ENCODE results near the gene GREB1. TPM values are rescaled to one million over a fixed set of nuclear protein-coding genes. Genes with fewer than 3 reads are reported as not detected.

Gene GREB1
- total and polyA plus RNA-seq, 12 donors, result 2.2 to 26.2 (median 3.7) TPM

- H3K4me3 ChIP-seq, result no peak overlapping the region
- no peaks in the 10 kb centered on the region for H3K27me3 ChIP-seq
- TF ChIP-seq POLR2A (IDR thresholded peaks at IDR 0.05), result no peak
- H3K4me1 ChIP-seq (replicated peaks in 1 of 2), result no peaks in the 10 kb centered on the region
- no peaks in the 10 kb centered on the region for H3K9me3 ChIP-seq (replicated peaks in 1 of 3)
- DNase-seq, result no peak
- peak overlapping the region in 1 of 5 donors; percentile 1 for H3K27ac ChIP-seq
- no peaks in the 10 kb centered on the region for H3K36me3 ChIP-seq (replicated peaks in 1 of 2)
- intact Hi-C loops (cut with DNase I), result no loop called here
- WGBS, 4 donors, result 76 to 84% (median 78%) methylated on average over 7 of the region's 7 CpGs
Measured at GRCh38 chr2:11602563-11603204, 68.8 kb downstream of the GREB1 start.

- intact Hi-C loops (cut with DNase I), result no loop called here
- no peak overlapping the region for H3K4me3 ChIP-seq
- H3K36me3 ChIP-seq (replicated peaks in 1 of 2), result no peaks in the 10 kb centered on the region
- H3K27ac ChIP-seq, result no peak overlapping the region
- TF ChIP-seq CTCF (IDR thresholded peaks at IDR 0.05) (no peak), POLR2A (IDR thresholded peaks at IDR 0.05) (no peak)
- H3K9me3 ChIP-seq (replicated peaks in 1 of 3), result no peaks in the 10 kb centered on the region
- WGBS, 4 donors, result 90 to 95% (median 93%) methylated on average over 21 to 38 of the region's 38 CpGs
- DNase-seq, result no peak
- no peaks in the 10 kb centered on the region for H3K4me1 ChIP-seq (replicated peaks in 1 of 2)
- H3K27me3 ChIP-seq, result no peaks in the 10 kb centered on the region
Measured at GRCh38 chr2:11610624-11611242, 76.9 kb downstream of the GREB1 start.

GRCh38 chr2:11611251-11611650, 77.4 kb downstream of the GREB1 start:
- no peak overlapping the region for H3K27ac ChIP-seq
- no peak for DNase-seq
- no peak for TF ChIP-seq CTCF (IDR thresholded peaks at IDR 0.05)
- TF ChIP-seq POLR2A (IDR thresholded peaks at IDR 0.05), result no peak
- intact Hi-C loops (cut with DNase I), result no loop called here
- WGBS, 4 donors, result 90 to 95% (median 91%) methylated on average over 5 of the region's 5 CpGs
- no peak overlapping the region for H3K4me3 ChIP-seq
- H3K9me3 ChIP-seq (replicated peaks in 1 of 3), result no peaks in the 10 kb centered on the region
- no peaks in the 10 kb centered on the region for H3K27me3 ChIP-seq
- no peaks in the 10 kb centered on the region for H3K36me3 ChIP-seq (replicated peaks in 1 of 2)
- H3K4me1 ChIP-seq (replicated peaks in 1 of 2), result no peaks in the 10 kb centered on the region

GRCh38 chr2:11612553-11613215, 78.8 kb downstream of the GREB1 start:
- no peak overlapping the region for H3K27ac ChIP-seq
- 83 to 93% (median 89%) methylated on average over 8 to 20 of the region's 20 CpGs for WGBS, 4 donors
- intact Hi-C loops (cut with DNase I), result no loop called here

More at GRCh38 chr2:11612553-11613215, 78.8 kb downstream of the GREB1 start:
- Histone ChIP-seq H3K9me3 (replicated peaks in 1 of 3) (no peaks in the 10 kb centered on the region), H3K4me3 (no peak overlapping the region), H3K4me1 (replicated peaks in 1 of 2) (no peaks in the 10 kb centered on the region), H3K36me3 (replicated peaks in 1 of 2) (no peaks in the 10 kb centered on the region), H3K27me3 (no peaks in the 10 kb centered on the region)
- no peak for DNase-seq
- no peak for TF ChIP-seq POLR2A (IDR thresholded peaks at IDR 0.05)
- TF ChIP-seq CTCF (IDR thresholded peaks at IDR 0.05), result no peak
